DND-41 (cell line): ENCODE measurements around the gene ERG28.

ENCODE experiments used
- CTCF ChIP-seq: IDR thresholded peaks from 2 replicates; pipeline ENCODE4 v1.5.1; 2012; ENCODE audit warnings: borderline replicate concordance, low read length, moderate library complexity, mild to moderate bottlenecking; ENCODE audit not compliant: poor library complexity, severe bottlenecking; ENCODE audit errors: extremely low read depth
- EZH2 ChIP-seq: IDR thresholded peaks from 3 replicates; pipeline ENCODE4 v1.6.1; 2012; ENCODE audit warnings: borderline replicate concordance, low read depth, mild to moderate bottlenecking, moderate library complexity, low read length, inconsistent platforms; ENCODE audit not compliant: severe bottlenecking

DNA sequence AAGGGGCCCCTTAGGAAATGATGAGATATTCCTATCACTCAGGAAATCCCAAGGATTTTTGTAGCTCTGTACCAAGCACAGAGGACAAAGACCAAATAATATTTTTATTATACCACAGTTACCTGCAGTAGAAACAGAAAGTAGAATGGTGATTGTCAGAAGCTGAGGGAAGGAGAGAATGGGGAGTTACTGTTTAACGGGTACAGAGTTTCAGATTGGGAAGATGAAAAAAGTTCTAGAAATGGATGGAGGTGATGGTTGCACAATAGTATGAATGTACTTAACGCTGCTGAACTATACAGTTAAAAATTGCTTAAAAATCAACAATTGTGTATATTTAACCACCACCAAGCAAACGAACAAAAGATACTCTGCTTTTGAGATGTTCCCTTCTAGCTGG lies 58.2 kb downstream of the ERG28 start:
- no peak for TF ChIP-seq CTCF
- TF ChIP-seq EZH2: no peak
